Activated T-cell treated with anti-CD3 and anti-CD28 coated beads, Interleukin-2, amount 50 U/mL, for 24 hours (primary cell): Measurements from ENCODE around the gene CCDC83.
"Not testable (repeated sequence)": the region's sequence is repeated elsewhere in the genome, so short reads cannot be mapped to it uniquely, and the experiment has no call there.

Experiments
- DNase-seq: peaks from one replicate; pipeline ENCODE4 v3.0.0-alpha.2; 2020
- H3K27ac Mint-ChIP-seq: 2 replicates; pipeline ENCODE4 v1.8.0; 2020; ENCODE audit warnings: mild to moderate bottlenecking, mixed read lengths
- H3K27me3 Mint-ChIP-seq: 2 replicates; pipeline ENCODE4 v1.8.0; 2020; ENCODE audit warnings: mixed read lengths
- H3K36me3 Mint-ChIP-seq: 2 replicates; pipeline ENCODE4 v1.8.0; 2020; ENCODE audit warnings: low read depth, mixed read lengths
- H3K4me1 Mint-ChIP-seq: 2 replicates; pipeline ENCODE4 v1.8.0; 2020; ENCODE audit warnings: low read depth, mixed read lengths
- H3K4me3 Mint-ChIP-seq: 2 replicates; pipeline ENCODE4 v1.8.0; 2020; ENCODE audit warnings: mild to moderate bottlenecking, moderate library complexity, mixed read lengths
- H3K9me3 Mint-ChIP-seq: 2 replicates; pipeline ENCODE4 v1.8.0; 2020; ENCODE audit warnings: mixed read lengths

The CCDC83 gene

GRCh38 chr11:85848556-85848955 is 6.6 kb upstream of the CCDC83 start:
- Mint-ChIP-seq H3K9me3 (peaks cover 6% of the 10 kb centered on the region), H3K4me3 (no peak overlapping the region), H3K4me1 (peaks cover 16% of the 10 kb centered on the region), H3K27me3 (no peaks in the 10 kb centered on the region), H3K36me3 (peaks cover 10% of the 10 kb centered on the region), H3K27ac (no peak overlapping the region)
- DNase-seq, result no peak

DNA sequence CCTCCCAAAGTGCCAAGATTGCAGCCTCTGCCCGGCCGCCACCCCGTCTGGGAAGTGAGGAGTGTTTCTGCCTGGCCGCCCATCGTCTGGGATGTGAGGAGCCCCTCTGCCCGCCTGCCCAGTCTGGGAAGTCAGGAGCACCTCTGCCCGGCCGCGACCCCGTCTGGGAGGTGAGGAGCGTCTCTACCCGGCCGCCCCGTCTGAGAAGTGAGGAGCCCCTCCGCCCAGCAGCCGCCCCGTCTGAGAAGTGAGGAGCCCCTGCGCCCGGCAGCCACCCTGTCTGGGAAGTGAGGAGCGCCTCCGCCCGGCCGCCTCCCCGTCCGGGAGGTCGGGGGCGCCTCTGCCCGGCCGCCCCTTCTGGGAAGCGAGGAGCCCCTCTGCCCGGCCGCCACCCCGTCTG is 2.4 kb upstream of the CCDC83 start:
- not testable (repeated sequence) for H3K9me3 Mint-ChIP-seq, H3K27ac Mint-ChIP-seq, DNase-seq, H3K4me3 Mint-ChIP-seq, H3K27me3 Mint-ChIP-seq
- H3K4me1 Mint-ChIP-seq, result peaks cover 16% of the 10 kb centered on the region
- peaks cover 16% of the 10 kb centered on the region for H3K36me3 Mint-ChIP-seq

DNA sequence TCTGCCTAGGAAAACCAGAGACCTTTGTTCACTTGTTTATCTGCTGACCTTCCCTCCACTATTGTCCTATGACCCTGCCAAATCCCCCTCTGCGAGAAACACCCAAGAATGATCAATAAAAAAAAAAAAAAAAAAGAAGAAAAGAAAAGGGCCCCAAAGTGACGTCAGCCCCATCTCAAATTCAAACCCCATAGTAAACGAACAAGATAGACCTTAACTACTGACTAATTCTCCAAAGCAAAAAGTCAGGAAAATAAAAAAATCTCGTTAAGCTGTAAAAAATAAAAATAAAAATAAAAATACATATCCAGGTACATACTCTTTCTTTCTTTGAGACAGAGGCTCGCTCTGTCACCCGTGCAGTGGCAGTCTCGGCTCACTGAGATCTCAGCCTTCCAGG is 1.6 kb upstream of the CCDC83 start:
- DNase-seq, H3K9me3 Mint-ChIP-seq, H3K27me3 Mint-ChIP-seq, H3K27ac Mint-ChIP-seq: not testable (repeated sequence)
- H3K36me3 Mint-ChIP-seq, result peaks cover 16% of the 10 kb centered on the region
- H3K4me3 Mint-ChIP-seq, result peak overlapping the region; percentile 86
- peaks cover 16% of the 10 kb centered on the region for H3K4me1 Mint-ChIP-seq

DNA sequence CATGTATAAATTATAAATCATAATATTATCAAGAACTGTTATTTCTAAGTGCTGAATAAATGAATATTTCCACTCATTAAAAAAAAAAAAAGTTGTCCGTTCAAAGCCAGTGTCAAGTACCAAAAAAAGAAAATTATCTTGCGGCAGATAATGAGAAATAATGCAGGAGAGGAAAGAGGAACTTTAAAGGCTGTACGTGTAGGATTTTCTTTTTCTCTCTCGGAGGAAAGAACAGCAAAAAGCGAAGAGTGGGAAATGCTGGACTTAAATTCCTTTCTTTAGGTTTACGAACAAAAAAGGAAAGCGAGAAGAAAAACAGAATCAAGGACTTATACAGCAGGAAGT is 999 bp upstream of the CCDC83 start:
- H3K4me1 Mint-ChIP-seq, result peaks cover 16% of the 10 kb centered on the region
- H3K27me3 Mint-ChIP-seq, result no peaks in the 10 kb centered on the region
- H3K27ac Mint-ChIP-seq, result peak overlapping the region; percentile 95
- peaks cover 4% of the 10 kb centered on the region for H3K9me3 Mint-ChIP-seq
- H3K4me3 Mint-ChIP-seq, result peak overlapping the region; percentile 86
- H3K36me3 Mint-ChIP-seq, result peaks cover 16% of the 10 kb centered on the region
- no peak for DNase-seq

GRCh38 chr11:85854557-85855340 is 434 bp upstream of the CCDC83 start:
- Mint-ChIP-seq H3K36me3 (peaks cover 16% of the 10 kb centered on the region), H3K27ac (peak overlapping the region; percentile 95), H3K9me3 (peaks cover 4% of the 10 kb centered on the region), H3K27me3 (no peaks in the 10 kb centered on the region), H3K4me3 (peak overlapping the region; percentile 86), H3K4me1 (peaks cover 16% of the 10 kb centered on the region)
- DNase-seq, result peak; percentile 99

GRCh38 chr11:85857098-85857497 is 1.9 kb downstream of the CCDC83 start:
- DNase-seq, result no peak
- Mint-ChIP-seq H3K27ac (no peak overlapping the region), H3K9me3 (no peaks in the 10 kb centered on the region), H3K27me3 (peaks cover 1% of the 10 kb centered on the region), H3K36me3 (peaks cover 8% of the 10 kb centered on the region), H3K4me3 (no peak overlapping the region), H3K4me1 (peaks cover 14% of the 10 kb centered on the region)

- DNase-seq, H3K4me3 Mint-ChIP-seq, H3K27ac Mint-ChIP-seq, H3K9me3 Mint-ChIP-seq, H3K36me3 Mint-ChIP-seq, H3K4me1 Mint-ChIP-seq, H3K27me3 Mint-ChIP-seq: not testable (repeated sequence)
These were observed 4.4 kb downstream of the CCDC83 start for GRCh38 chr11:85859541-85859940.

DNA sequence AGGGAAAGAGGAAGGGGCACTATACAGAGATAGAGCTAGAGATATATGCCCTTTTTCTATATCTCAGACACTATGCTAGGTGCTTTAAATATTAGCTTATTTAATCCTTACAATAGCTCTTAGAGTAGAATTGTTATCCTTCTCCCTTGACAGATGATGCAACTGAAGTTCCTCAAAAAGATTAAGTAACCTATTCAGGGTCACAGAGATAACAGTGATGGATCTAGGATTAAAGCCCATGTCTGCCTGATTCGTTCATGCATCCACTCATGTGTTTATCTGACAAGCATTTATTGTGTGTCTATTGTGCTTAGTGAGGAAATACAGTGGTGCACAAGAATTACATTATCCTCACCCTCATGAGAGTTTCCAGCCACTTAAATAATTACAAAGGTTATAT is 8.7 kb downstream of the CCDC83 start:
- no peak for DNase-seq
- Mint-ChIP-seq H3K27ac (no peak overlapping the region), H3K9me3 (no peaks in the 10 kb centered on the region), H3K36me3 (no peaks in the 10 kb centered on the region), H3K27me3 (peaks cover 2% of the 10 kb centered on the region), H3K4me3 (no peak overlapping the region), H3K4me1 (peaks cover 3% of the 10 kb centered on the region)

- peaks cover 2% of the 10 kb centered on the region for H3K27me3 Mint-ChIP-seq
- H3K9me3 Mint-ChIP-seq, result no peaks in the 10 kb centered on the region
- H3K27ac Mint-ChIP-seq, result no peak overlapping the region
- H3K36me3 Mint-ChIP-seq, result no peaks in the 10 kb centered on the region
- H3K4me3 Mint-ChIP-seq, result no peak overlapping the region
- DNase-seq, result no peak
- H3K4me1 Mint-ChIP-seq, result peaks cover 3% of the 10 kb centered on the region
These were observed 11.1 kb downstream of the CCDC83 start for GRCh38 chr11:85866137-85866827.

GRCh38 chr11:85867751-85868150 is 12.6 kb downstream of the CCDC83 start:
- no peak for DNase-seq
- H3K4me1 Mint-ChIP-seq, result peaks cover 3% of the 10 kb centered on the region
- no peaks in the 10 kb centered on the region for H3K36me3 Mint-ChIP-seq
- H3K4me3 Mint-ChIP-seq, result no peak overlapping the region
- no peak overlapping the region for H3K27ac Mint-ChIP-seq
- no peaks in the 10 kb centered on the region for H3K9me3 Mint-ChIP-seq
- H3K27me3 Mint-ChIP-seq, result no peaks in the 10 kb centered on the region

DNA sequence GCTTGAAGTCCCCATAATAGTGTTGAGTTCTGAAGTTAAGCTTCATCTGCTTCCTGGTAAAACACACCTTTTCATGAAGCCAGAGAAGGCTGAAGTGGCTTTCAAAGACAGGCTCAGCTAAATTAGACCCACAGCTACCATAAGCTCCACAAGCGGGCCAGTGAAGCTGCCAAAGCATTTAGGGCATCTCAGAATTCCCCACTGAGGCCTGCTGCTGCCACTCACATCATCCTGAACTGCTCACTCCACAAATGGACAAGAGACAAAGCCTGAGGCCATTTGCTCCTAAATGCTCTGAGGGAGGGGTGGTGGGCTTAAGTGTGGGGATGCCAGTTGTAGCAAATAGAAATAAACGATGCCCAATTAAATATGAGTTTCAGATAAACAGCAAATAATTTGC is 14.6 kb downstream of the CCDC83 start:
- Mint-ChIP-seq H3K4me3 (no peak overlapping the region), H3K4me1 (peaks cover 15% of the 10 kb centered on the region), H3K27me3 (no peaks in the 10 kb centered on the region), H3K36me3 (no peaks in the 10 kb centered on the region), H3K27ac (no peak overlapping the region), H3K9me3 (no peaks in the 10 kb centered on the region)
- DNase-seq, result no peak

DNA sequence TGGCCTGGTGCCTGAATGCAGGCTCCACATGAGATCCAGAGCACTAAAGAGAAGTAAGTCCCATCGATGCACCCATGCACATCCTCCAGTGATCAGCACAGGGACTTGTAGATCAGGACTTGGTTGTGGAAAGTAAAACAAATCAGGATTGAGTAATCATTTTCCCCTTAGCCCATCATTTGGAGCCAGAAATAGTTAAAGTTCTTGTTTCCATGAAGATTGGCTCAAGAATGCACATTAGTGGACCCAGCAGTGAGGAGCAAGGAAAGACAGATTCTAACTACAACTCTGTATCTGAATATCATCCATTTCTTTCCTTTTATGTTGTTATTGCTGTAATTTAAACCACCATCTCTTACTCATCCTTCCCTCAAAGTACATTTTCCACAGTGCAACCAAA is 19.1 kb downstream of the CCDC83 start:
- Mint-ChIP-seq H3K27me3 (peaks cover 3% of the 10 kb centered on the region), H3K4me3 (no peak overlapping the region), H3K9me3 (no peaks in the 10 kb centered on the region), H3K27ac (peak overlapping the region; percentile 10), H3K4me1 (peaks cover 23% of the 10 kb centered on the region), H3K36me3 (no peaks in the 10 kb centered on the region)
- DNase-seq, result no peak

DNA sequence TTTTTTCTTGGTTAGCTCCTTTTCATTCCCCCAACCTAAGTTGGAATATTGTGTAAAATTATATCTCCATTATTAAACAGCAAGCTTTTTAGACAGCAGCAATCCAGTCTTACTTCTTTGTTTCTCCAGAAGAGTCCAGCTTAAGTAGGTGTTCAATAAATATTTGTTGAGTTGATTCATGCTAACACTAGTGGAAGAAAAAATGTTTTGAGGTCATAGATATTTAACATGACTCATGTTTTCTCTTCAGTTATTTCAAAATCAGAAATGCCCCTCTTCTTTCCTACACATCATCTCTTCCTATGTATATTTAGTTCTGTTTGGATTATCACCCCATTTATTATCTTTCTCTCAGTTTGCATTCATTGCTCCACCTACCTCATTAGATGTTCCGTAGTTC is 20.3 kb downstream of the CCDC83 start:
- Mint-ChIP-seq H3K4me1 (peaks cover 23% of the 10 kb centered on the region), H3K9me3 (no peaks in the 10 kb centered on the region), H3K4me3 (no peak overlapping the region), H3K27ac (peak overlapping the region; percentile 5), H3K27me3 (peaks cover 4% of the 10 kb centered on the region), H3K36me3 (no peaks in the 10 kb centered on the region)
- no peak for DNase-seq

DNA sequence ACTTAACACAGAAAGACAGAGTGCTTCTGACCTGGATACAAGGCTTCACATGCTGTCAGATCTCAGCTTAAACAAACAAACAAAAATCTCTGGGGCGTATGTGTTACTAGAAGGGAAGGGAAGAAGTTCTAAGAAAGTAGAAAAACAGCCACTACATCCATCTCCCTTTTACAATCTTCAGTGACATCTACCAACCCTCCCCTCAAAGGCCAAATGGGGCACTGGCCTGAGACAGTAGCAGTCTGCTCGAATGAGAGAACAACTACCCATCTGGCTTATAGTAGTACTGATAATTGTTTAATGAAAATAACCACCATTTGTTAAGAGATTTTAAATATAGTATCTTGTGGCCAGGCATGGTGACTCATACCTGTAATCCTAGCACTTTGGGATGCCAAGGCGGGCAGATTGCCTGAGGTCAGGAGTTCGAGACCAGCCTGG is 29.4 kb downstream of the CCDC83 start:
- no peaks in the 10 kb centered on the region for H3K4me1 Mint-ChIP-seq
- no peak for DNase-seq
- no peak overlapping the region for H3K4me3 Mint-ChIP-seq

More for the DNA sequence above, 29.4 kb downstream of the CCDC83 start:
- no peaks in the 10 kb centered on the region for H3K9me3 Mint-ChIP-seq
- no peak overlapping the region for H3K27ac Mint-ChIP-seq
- H3K27me3 Mint-ChIP-seq, result peaks cover 4% of the 10 kb centered on the region
- no peaks in the 10 kb centered on the region for H3K36me3 Mint-ChIP-seq
